HG03575 (cell line): Measurements from ENCODE around the gene RND3.

ENCODE experiments used
- ATAC-seq: cut with Tn5 transposase; IDR thresholded peaks from one replicate; pipeline ENCODE4 v1.9.1; 2021; ENCODE audit not compliant: unreplicated experiment, insufficient number of reproducible peaks, low FRiP score; ENCODE audit errors: extremely low read depth

Gene RND3

GRCh38 chr2:150464986-150465385, 22.5 kb downstream of the RND3 start:
- no peak for ATAC-seq

DNA sequence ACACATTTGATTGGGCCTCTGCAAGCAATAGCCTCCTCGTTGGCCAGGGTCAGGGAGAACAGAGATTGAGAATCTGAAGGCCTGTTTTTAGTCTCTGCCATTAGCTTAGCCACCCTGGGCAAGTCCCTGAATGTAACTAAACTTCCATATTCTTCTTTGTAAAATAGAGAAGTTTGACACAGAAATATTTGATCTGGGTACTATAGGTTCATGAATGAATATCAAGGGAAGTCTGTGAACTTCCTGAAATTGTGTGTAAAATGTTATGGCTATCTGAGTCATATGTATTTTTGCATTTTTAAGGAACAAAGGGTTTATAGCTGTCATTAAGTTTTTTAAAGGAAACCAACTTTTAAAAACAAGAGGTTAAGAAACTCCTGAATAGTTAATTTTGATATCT, 23.2 kb downstream of the RND3 start:
- no peak for ATAC-seq

- ATAC-seq, result no peak
Observed at GRCh38 chr2:150462770-150463169, 24.7 kb downstream of the RND3 start.

GRCh38 chr2:150459281-150459680, 28.2 kb downstream of the RND3 start:
- no peak for ATAC-seq

- ATAC-seq, result no peak
Observed at GRCh38 chr2:150450765-150451164, 36.7 kb downstream of the RND3 start.

- ATAC-seq, result no peak
Observed at GRCh38 chr2:150449856-150450255, 37.6 kb downstream of the RND3 start.

- no peak for ATAC-seq
Observed at GRCh38 chr2:150445398-150445797, 42.1 kb downstream of the RND3 start.

GRCh38 chr2:150442484-150442883, 45.0 kb downstream of the RND3 start:
- ATAC-seq, result no peak

GRCh38 chr2:150441784-150442183, 45.7 kb downstream of the RND3 start:
- no peak for ATAC-seq

- ATAC-seq, result no peak
Observed at GRCh38 chr2:150441226-150441625, 46.2 kb downstream of the RND3 start.

- ATAC-seq, result no peak
Observed at GRCh38 chr2:150438654-150439053, 48.8 kb downstream of the RND3 start.

- ATAC-seq, result no peak
Observed at GRCh38 chr2:150438041-150438440, 49.4 kb downstream of the RND3 start.

DNA sequence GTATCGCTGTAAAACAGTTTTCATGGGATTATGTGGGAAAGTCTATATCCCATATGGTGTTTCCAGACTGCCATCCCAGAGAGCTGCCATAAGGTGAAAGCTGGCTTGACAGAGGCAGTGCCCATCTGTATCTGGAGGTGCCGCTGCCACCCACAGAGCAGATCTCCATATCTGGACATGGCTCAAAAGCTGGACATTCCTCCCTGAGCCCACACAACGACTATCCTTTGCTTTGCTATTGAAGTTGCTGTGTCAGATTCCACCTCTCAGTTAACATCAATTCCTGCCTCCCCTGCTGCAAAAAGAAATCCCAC, 55.2 kb downstream of the RND3 start:
- no peak for ATAC-seq

DNA sequence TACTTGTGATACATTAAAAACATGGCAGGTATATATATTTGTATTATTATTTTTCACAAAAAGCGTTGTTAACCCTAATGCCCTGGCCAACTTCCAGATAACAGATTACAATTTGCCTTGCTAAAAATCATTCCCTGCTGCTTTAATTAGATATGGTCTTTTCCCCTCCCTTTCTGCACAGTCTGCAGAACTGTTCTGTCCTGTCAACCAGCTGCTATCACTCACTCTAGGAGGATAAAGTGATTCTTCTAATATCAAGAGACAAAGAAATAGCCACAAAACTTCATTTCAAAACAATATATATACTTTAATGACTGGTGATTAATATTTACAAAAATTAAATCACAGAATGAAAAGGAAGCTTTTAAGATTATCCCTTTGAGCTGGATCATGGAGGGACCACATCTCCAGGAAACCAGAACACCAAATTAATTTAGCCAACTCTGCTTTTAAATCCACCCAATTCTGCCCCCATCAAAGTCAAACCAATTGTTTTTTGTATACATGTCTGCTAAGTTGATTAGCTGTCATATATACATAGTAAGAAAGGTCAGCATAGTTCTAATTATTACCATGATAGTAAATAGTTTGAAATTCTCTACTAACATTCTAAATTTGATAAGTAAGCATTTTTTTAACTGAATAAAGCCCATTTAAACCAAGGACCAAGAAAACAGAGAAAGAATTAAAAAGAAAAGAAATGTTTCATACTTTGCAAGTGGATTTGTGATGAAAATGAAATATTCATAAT, 55.7 kb downstream of the RND3 start:
- no peak for ATAC-seq

DNA sequence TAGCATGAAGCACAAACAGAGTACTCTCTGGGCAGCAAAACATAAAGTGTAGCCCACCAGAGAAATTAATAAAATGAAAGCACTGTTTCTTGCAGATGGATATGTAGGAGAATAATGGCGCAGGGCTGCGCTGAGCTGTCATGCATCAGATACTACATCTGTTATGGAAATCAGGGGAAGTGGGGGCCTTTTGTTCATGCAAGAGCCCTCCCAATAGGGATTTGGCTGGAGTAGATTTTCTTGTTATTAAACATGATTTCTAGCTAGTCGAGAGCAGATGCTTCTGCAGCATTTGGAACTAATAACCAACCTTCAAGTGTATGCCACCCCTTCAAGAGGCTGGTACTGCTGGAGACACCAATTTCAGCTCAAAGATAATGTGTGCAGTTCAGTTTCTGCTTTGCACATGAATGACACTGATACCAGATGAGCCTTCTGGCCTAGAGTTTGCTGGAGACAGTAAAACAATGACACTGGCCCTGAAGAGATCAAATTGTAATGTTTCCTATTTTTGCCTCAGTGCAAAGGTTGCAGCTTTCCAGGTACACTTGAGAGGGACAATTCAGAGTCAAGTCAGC, 58.0 kb downstream of the RND3 start:
- no peak for ATAC-seq

- no peak for ATAC-seq
Observed at GRCh38 chr2:150428641-150429040, 58.8 kb downstream of the RND3 start.

- ATAC-seq, result no peak
Observed at GRCh38 chr2:150427298-150427697, 60.2 kb downstream of the RND3 start.

DNA sequence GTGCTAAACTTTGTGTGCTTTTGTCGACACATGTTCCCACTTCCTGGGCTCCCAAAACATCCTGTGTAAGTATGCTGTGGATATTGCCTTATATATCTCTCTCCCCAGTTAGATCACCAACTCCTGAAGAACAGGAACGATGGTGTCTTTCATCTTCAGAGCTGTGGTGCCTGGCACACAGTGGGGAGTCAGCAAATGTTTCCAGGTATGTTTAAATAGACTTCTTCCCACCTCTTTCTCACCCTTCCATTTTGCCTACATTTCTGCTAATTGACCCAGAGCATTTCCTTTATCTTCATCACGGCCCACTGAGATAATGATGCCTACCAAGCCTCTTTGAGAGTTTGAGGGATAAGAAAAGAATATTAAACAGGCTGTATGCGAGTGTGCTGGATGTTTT, 60.7 kb downstream of the RND3 start:
- ATAC-seq, result no peak

- ATAC-seq, result no peak
Observed at GRCh38 chr2:150426315-150426714, 61.2 kb downstream of the RND3 start.

GRCh38 chr2:150425121-150425955, 62.1 kb downstream of the RND3 start:
- ATAC-seq, result no peak
